ENCODE measurements around the gene PREB. TPM values are rescaled to one million over a fixed set of nuclear protein-coding genes. Genes with fewer than 3 reads are reported as not detected.

The PREB gene
- total RNA-seq, 4 donors from 2014 or later: 60.7 to 76.5 (median 65.7) TPM

- no peak for DNase-seq (ENCODE audit: low spot score)
These were observed 50.8 kb downstream of the PREB start for GRCh38 chr2:27083410-27084296.

GRCh38 chr2:27082773-27083409, 51.5 kb downstream of the PREB start:
- no peak for ATAC-seq (ENCODE audit: low FRiP score)
- no peak for TF ChIP-seq CTCF (IDR thresholded peaks at IDR 0.05)
- DNase-seq (ENCODE audit: low spot score): no peak

More at GRCh38 chr2:27083410-27084296, 50.8 kb downstream of the PREB start:
- no peak for ATAC-seq (ENCODE audit: low FRiP score)
- no peak for TF ChIP-seq CTCF (IDR thresholded peaks at IDR 0.05)

- DNase-seq (ENCODE audit: low spot score): no peak
- ATAC-seq (ENCODE audit: low FRiP score): no peak
- no peak for TF ChIP-seq CTCF (IDR thresholded peaks at IDR 0.05)
These were observed 52.3 kb downstream of the PREB start for GRCh38 chr2:27081984-27082772.

Other genes with a start within 250 kb of the PREB start
- 10 to 100 TPM; 11.5 to 24.2 (median 12.3) TPM for gene MAPRE3, start 164.0 kb downstream of the PREB start, total RNA-seq
- 10 to 100 TPM; 52.4 to 76.0 (median 64.7) TPM for gene TMEM214, start 101.7 kb downstream of the PREB start, total RNA-seq
- 10 to 100 TPM in 2 of 4 donors, 1 to 10 TPM in 2; 6.8 to 14.4 (median 10.3) TPM for gene AGBL5, start 83.0 kb downstream of the PREB start, total RNA-seq
- 100 to 1,000 TPM; 221 to 396 (median 282) TPM for gene OST4, start 63.0 kb downstream of the PREB start, total RNA-seq
- 10 to 100 TPM; 27.5 to 62.7 (median 41.2) TPM for gene EMILIN1, start 56.0 kb downstream of the PREB start, total RNA-seq
- gene KHK, start 47.9 kb downstream of the PREB start, total RNA-seq: 1 to 10 TPM; 1.6 to 3.3 (median 2.1) TPM
- gene CGREF1, start 15.5 kb downstream of the PREB start, total RNA-seq: 1 to 10 TPM; 1.3 to 9.3 (median 5.5) TPM
- 1 to 10 TPM in 1 of 4 donors, under 1 TPM in 2, not detected in 1; 0.50 to 1.1 (median 0.65) TPM for gene ABHD1, start 10.8 kb downstream of the PREB start, total RNA-seq
- gene PRR30, start 4.8 kb upstream of the PREB start, total RNA-seq: not detected
- under 1 TPM in 2 of 4 donors, not detected in 2; 0.12 to 0.56 TPM for gene TCF23, start 14.4 kb upstream of the PREB start, total RNA-seq
- gene ATRAID, start 77.4 kb upstream of the PREB start, total RNA-seq: 100 to 1,000 TPM; 114 to 197 (median 157) TPM
- gene SLC5A6, start 77.6 kb upstream of the PREB start, total RNA-seq: 100 to 1,000 TPM in 1 of 4 donors, 10 to 100 TPM in 3; 37.4 to 106 (median 83.6) TPM
- 10 to 100 TPM; 14.6 to 29.3 (median 24.7) TPM for gene CAD, start 82.7 kb upstream of the PREB start, total RNA-seq
- gene SLC30A3, start 128.4 kb upstream of the PREB start, total RNA-seq: not detected
- gene DNAJC5G, start 140.8 kb upstream of the PREB start, total RNA-seq: under 1 TPM in 1 of 4 donors, not detected in 3; 0.79 TPM
- 1 to 10 TPM in 1 of 4 donors, not detected in 3; 2.5 TPM for gene TRIM54, start 147.8 kb upstream of the PREB start, total RNA-seq
- gene UCN, start 173.8 kb upstream of the PREB start, total RNA-seq: 1 to 10 TPM; 1.4 to 4.9 (median 2.3) TPM
- gene MPV17, start 188.5 kb upstream of the PREB start, total RNA-seq: 10 to 100 TPM; 63.0 to 97.8 (median 77.2) TPM
- 10 to 100 TPM; 24.8 to 76.1 (median 34.8) TPM for gene GTF3C2, start 222.1 kb upstream of the PREB start, total RNA-seq
- 10 to 100 TPM; 33.4 to 53.0 (median 42.5) TPM for gene EIF2B4, start 235.7 kb upstream of the PREB start, total RNA-seq
- gene SNX17, start 236.0 kb upstream of the PREB start, total RNA-seq: 100 to 1,000 TPM in 3 of 4 donors, 10 to 100 TPM in 1; 92.6 to 116 (median 105) TPM
- 10 to 100 TPM in 2 of 4 donors, 1 to 10 TPM in 2; 8.2 to 17.2 (median 11.1) TPM for gene ZNF513, start 246.1 kb upstream of the PREB start, total RNA-seq